ENCODE results near the gene ACER3.

DNA sequence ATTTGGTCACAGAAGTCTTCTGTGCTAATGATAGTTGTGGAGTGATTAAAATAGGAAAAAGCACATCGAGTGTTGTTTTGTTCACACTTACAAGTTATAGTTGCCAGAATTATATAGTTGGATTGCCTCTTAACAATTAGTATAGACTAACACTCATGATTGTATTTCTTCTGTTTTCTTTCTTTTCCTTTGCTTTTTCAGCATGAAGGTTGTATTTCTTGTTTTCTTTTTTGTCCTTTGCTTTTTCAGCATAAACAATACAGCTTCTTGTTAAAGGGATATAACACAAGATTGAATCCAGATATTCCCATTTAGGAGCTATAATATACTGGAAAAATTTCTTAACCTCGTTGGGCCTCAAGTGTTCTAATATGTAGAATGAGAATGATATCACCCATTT lies 31.1 kb downstream of the ACER3 start:
- TF ChIP-seq POLR2A (IDR thresholded peaks at IDR 0.05) (no peak), CTCF (IDR thresholded peaks at IDR 0.05) (no peak)
